Skin epidermis (tissue), 12 donors: ENCODE measurements around the gene CD82.

Source experiments
- H3K27ac ChIP-seq, 21 experiments: fragments of 200-600 bp; sonication (generic) in 11 of 21; one replicate each; pipeline ENCODE4 v1.5.0; 2020; ENCODE audit warnings: mild to moderate bottlenecking in 3 of 21, inconsistent platforms in 2 of 21, moderate library complexity in 2 of 21
- H3K4me3 ChIP-seq, 7 experiments: fragments of 200-600 bp; sonication (generic) in 2 of 7; one replicate each; pipeline ENCODE4 v1.5.0; 2020; ENCODE audit warnings: inconsistent platforms in 2 of 7, mild to moderate bottlenecking in 2 of 7, moderate library complexity in 1 of 7

CD82 gene

DNA sequence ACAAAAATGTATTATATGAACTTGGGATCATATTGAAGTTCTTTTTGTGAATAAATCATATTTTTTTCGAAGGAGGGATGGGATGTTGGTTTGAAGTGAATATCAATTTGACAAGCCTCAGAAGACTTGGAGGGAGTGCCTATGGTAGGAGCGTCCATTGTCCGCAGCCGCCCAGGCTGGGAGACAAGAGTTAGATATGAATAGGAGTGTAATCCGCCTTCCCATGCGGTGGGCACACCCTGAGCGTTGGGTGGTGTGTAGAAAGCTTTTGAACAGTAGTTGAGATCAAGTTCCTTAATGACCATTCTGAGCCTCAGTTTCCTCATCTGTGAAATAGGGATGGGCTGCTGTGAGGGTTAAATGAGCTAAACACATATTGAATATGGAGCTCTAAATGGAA, 7.0 kb downstream of the CD82 start:
- Histone ChIP-seq H3K4me3 (no peak overlapping the region), H3K27ac (peak overlapping the region in 9 of 21 experiments; percentile 1 to 86 (median 64))

DNA sequence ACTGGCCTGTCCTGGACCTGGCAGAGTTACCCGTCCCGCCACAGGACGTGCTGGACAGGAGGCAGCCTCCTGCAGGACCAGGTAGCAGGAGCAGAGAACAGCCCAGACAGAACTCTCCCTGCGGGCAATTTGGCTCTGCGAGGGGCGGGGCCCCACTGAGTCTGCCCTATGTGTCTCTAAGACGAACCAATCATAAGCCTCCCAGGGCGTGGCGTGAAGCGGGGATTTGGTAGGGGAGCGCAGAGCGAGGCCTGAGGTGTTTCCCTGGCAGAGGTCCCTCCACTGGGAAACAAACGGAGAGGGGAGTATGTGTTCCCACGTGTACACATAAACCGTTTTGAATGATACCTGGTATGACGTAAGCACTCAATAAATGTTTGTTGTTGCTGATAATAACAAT, 7.4 kb downstream of the CD82 start:
- H3K4me3 ChIP-seq = no peak overlapping the region
- H3K27ac ChIP-seq = peak overlapping the region in 11 of 21 experiments; percentile 12 to 86 (median 64)

DNA sequence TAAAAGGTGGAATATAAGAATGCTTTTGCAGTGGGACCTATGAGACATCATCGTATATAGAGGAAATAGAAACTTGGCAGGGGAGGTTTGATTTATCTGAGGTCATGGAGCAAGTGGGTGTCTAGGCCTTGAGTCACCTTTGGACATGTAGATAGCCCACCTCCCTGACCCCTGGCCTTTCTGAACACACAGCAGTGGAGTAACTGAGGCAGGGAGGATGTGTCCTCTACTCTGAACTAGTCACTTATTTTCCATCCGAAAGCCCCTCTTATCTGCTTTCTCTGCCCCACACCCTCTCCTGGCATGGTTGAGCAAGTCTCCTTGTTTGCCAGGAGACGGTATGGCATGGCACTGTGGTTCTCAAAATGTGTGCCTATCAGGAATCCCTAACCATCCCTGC, 7.9 kb downstream of the CD82 start:
- Histone ChIP-seq H3K27ac (peak overlapping the region in 18 of 21 experiments; percentile 12 to 86 (median 69)), H3K4me3 (no peak overlapping the region)

DNA sequence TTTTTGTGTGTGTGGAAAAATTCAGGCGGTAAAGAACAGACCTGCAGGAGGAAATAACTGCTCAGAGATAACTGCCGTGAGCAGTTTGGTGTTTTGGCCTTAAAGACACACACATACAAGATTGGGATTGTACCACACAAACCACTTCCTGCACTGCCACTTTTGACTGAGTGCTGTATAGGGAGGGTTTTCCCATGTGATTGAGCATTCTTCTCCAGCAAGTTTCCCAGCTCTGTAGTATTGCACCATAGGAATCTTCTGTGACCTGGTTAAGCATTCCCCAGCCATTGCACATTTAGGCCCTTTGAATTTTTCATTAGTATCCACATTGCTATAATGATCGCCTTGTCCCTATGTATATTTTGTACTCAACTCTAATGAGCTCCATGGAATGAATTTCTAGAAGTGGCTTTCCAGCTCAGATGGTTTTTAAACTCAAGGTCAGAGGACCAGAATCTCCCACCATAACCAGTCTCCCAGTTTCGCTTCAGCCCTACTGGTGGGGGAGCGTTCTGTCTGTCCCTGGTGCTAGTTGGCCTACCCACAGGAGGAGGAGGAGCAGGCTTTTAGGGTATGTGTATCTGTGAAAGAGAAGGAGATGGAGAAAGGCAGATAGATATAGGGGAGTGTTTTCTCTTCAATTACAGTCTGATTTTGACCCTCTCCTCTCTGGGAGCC, 9.3 kb downstream of the CD82 start:
- H3K4me3 ChIP-seq = no peak overlapping the region
- H3K27ac ChIP-seq = peak overlapping the region in 20 of 21 experiments; percentile 21 to 86 (median 70)

DNA sequence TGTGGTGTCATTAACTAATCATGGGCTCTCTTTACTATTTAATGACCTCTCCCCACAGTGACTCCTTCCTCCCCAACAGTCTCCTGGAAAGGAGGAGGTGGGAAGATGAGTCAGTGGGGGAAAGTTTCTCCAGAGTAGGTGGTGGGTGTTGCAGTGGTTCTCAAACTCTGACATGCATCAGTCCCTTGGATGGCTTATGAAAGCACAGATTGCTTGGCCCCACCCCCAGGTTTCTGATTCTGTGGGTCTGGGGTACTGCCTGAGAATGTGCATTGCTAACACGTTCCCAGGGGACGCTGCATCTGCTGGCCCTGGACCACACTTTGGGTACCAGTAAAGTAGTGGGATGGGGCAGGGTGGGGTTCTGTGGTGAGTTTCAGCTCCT, 9.8 kb downstream of the CD82 start:
- no peak overlapping the region for H3K4me3 ChIP-seq
- H3K27ac ChIP-seq = peak overlapping the region in 20 of 21 experiments; percentile 21 to 86 (median 70)

DNA sequence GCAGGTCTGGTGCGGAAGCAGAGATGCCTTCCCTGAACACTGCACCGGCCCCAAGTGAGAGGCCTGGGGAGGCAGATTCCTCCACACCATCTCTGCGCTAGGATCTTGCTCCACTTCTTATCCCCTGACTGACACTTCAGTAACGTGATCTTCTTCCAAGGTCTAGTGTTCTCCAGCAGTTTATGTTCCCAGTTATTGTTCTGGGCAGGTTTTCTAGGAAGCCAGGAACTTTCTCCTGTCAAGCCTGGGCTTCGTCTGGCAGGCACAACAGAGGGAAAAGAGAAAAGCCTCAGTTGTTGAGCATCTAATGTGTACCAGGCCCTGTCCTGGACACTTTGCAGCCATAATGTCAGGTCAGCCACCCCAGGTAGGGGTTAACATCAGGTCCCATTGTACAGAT, 10.5 kb downstream of the CD82 start:
- Histone ChIP-seq H3K4me3 (no peak overlapping the region), H3K27ac (peak overlapping the region in 15 of 21 experiments; percentile 14 to 85 (median 72))

DNA sequence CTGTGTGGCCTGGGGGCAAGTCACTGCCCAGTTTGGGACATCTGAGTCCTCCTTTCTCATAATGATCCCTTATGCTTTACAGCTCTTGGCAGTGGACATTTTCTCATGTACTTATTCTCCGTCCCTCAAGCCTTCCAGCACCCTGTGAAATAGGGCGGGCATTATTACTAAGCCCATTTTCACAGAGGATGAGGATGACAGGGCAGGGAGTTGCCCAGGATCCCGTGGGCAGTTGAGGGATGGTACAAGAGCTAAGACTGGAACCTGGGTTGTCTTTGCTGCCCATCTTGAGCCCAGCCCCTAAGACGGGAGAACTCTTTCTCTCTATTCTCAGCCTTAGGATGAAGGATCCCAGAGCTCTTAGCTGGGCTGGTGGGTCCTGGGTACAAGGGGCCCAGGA, 11.2 kb downstream of the CD82 start:
- no peak overlapping the region for H3K4me3 ChIP-seq
- H3K27ac ChIP-seq = peak overlapping the region in 18 of 21 experiments; percentile 0 to 76 (median 64)

DNA sequence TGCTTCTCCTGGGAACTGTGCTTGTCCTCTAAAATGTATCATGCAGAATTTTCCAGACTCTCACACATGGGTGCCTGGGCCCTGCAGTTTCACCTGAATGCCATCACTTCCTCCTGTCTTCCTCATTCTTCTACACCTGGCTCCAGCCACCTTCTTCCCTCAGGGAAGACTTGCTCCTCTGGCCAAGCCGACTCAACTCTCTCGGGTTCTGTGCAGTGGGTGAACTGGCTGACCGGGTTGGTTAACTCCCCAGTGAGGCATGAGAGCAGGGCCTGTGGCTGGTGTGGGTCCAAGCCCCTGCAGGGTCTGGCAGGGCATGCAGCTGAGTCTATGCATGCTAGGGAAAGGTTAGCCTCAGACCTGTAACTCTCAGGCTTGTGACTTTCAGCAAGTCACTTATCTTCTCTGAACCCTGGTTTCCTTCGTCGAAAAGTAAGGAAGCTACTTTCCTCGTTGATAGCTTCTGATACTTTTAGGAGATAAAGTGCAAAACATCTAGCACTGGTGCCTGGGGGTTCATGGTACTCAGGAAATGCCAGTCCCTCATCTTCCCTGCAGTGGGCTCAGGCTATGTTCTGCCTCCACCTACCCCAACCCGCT, 11.9 kb downstream of the CD82 start:
- Histone ChIP-seq H3K4me3 (no peak overlapping the region), H3K27ac (peak overlapping the region in 17 of 21 experiments; percentile 0 to 76 (median 67))

DNA sequence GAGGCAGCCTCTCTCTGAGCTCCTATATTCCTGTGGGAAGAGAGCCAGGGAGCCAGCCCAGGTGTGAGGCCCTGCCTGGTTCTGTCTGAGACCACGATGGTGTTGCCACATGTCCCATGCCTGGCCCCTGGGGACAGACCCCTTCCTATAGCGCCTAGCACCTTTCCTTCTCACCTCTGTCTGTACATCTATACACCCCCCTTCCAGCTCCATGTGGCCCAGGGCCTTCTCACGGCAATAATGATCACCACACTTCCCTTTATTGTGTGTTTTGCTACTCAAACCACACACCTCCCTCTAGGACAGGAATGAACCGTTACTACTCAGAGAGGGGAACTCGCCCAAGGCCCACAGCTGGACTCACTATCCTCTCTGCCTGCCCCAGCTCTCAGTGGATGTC, 12.8 kb downstream of the CD82 start:
- no peak overlapping the region for H3K4me3 ChIP-seq
- peak overlapping the region in 14 of 21 experiments; percentile 29 to 76 (median 67) for H3K27ac ChIP-seq

DNA sequence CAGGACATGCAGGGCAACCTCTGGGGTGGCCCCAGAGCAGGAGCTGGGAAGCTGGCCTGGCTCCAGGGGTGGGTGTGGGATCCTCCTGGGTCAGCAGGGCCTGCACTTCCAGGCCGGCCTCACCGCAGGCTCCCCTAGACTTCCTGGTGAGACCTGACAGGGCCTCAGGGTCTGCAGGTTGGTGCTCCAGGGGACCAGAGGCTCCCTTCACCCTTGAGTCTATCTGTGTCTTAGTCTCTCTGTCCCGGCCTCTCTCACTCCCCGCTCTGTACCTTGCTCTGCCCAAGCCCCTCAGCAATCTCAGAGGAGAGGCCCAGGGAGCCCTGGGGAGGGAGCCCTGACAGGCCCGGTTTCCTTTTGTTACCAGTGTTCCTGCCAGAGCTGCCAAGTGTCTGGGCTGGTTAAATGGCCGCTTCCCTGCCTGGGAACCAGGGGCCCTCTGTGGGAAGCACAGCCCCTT, 13.9 kb downstream of the CD82 start:
- peak overlapping the region in 12 of 21 experiments; percentile 4 to 76 (median 52) for H3K27ac ChIP-seq
- no peak overlapping the region for H3K4me3 ChIP-seq

DNA sequence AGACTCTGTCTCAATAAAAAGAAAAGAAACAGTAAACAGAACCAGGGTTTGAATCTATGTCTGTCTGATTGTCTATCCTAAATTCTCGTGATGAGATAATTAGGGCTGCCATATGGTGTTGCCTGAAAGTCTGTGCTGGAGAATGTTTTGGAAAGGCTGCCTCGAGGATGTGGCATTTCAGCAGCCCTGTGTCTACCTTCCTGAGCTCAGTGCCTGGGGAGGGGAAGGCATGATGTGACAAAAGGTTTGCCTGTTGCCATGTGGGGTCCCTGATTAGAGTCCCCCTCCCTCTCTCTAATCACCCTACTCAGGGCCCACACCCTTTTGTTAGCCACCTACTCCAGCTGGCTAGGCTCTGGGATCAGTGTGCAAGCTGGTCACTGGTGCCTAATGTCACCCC, 15.2 kb downstream of the CD82 start:
- Histone ChIP-seq H3K27ac (peak overlapping the region in 1 of 21 experiments; percentile 31), H3K4me3 (no peak overlapping the region)

DNA sequence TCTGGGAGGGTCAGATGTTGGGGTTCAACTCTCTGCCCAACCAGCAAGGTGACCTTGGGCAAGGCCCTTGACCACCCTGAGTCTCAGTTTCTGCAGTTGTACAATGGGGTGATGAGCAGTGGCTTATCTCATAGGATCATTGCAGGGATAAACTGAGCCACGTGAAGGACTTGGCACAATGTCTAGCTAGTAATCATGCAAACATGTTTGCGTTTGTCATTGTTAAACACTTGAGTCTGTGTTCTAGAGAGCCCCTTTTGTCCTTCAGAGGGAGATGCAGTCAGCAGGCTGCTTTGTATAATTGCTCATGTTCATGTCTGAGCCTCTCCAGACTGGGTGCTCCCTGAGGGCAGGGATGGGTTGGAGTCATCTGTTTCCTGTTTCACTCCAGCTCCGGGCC, 15.8 kb downstream of the CD82 start:
- Histone ChIP-seq H3K27ac (peak overlapping the region in 1 of 21 experiments; percentile 31), H3K4me3 (no peak overlapping the region)

DNA sequence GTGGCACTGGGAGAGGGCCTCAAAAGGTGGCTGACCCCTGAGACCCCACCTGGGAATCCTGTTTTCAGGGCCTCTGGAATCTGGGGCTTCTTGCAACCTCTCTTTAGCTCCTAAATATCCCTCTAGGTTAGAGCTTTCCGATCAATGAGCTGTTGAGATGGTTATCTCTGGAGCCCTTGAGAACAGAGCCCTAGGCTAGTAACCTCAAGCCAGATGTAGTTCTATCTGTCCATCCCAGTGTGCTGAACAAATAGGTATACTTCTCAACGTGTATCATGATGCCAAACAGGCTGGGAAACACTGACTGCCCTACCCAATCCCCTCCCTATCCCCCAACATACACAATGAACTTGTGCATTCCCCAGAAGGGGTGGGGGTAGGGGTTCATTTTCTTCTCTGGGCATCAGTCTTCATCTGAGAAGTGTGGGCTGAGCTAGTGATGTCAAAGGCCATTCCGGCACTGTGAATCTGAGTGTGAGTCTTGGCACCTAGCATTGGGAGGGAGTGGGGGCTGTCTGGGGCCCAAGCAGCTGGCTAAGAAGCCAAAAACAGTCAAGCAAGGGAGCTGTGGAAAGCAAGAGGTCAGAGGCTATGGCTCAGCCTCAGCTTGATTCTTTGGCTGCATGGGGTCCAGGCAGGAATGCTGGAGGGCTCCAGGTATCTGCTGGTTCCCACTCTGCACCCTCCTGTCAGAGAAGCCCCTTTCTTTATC, 17.3 kb downstream of the CD82 start:
- no peak overlapping the region for H3K27ac ChIP-seq

DNA sequence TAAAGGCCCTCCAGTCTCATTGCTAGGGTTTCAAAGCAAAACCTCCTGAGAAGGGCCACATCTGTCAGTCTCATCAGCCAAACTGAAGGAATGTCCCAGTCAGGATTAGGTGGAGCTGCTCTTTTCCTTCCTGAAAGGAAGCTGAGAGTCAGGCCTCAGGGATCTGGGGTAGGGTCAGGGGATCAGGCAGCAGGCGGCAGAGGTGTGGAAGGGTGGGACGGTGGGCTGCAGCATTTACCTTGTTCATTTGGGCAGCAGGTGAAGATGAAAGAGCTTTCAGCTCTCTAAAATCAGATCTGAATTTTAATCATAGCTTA, 17.8 kb downstream of the CD82 start:
- no peak overlapping the region for H3K4me3 ChIP-seq
- no peak overlapping the region for H3K27ac ChIP-seq

More for the DNA sequence above, 17.3 kb downstream of the CD82 start:
- no peak overlapping the region for H3K4me3 ChIP-seq

DNA sequence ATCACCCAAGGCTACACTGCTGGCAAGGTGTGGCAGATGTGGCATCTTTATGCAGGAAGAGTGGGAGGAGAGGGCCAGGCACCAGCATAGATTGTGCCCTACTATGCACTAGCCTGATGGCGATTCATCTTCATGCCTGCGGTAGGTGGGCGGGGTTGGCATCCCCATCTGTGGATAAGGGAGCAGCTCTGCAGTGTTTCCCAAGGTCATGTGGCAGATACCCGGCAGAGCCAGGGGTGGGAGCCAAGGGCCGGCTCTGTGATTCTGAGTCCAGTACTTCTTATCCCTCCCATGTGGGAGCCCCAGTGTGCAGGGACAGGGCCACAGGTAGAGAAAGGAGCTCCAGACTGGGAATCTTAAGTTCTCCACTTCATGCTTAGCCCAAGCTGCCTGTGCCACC, 20.0 kb downstream of the CD82 start:
- Histone ChIP-seq H3K27ac (no peak overlapping the region), H3K4me3 (no peak overlapping the region)

DNA sequence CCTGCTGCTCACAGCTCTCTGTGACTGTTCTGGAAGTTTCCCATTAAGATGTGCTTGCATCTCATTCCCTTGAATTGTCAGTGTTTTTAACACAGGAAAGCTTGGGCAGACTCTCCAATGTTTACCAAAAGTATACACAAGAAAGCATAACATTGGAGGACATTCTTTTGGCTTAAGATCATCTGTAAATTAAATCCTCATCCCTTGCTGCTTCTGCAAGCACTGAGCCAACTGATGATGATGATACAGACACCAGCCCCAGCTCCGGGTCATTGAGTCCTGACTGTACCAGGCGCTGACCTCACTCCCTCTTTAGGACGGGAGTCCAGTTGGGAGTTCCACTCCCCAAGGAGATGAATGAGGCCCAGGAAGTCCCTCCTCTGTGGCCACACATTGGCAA, 23.8 kb downstream of the CD82 start:
- H3K27ac ChIP-seq = no peak overlapping the region
- H3K4me3 ChIP-seq = no peak overlapping the region

DNA sequence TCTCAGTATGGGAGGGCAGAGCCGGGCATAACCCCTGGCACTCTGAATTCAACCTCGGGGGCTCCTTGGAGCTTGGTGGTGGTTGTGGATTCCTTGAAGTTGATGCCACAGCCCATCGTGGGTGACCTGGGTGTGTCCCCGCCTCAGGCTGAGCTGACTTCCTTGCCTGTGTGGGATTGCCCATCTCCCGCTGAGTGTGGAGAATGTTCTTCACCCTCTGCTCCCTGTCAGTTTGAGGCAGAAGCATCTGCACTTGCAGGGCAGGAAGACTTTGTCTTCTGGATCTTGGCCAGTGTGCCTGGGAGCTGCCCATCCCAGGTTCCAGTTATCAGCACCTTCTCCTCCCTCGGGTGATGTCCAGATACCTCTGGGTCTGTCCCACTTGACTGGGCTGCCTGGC, 25.3 kb downstream of the CD82 start:
- Histone ChIP-seq H3K27ac (peak overlapping the region in 9 of 21 experiments; percentile 11 to 86 (median 62)), H3K4me3 (no peak overlapping the region)

DNA sequence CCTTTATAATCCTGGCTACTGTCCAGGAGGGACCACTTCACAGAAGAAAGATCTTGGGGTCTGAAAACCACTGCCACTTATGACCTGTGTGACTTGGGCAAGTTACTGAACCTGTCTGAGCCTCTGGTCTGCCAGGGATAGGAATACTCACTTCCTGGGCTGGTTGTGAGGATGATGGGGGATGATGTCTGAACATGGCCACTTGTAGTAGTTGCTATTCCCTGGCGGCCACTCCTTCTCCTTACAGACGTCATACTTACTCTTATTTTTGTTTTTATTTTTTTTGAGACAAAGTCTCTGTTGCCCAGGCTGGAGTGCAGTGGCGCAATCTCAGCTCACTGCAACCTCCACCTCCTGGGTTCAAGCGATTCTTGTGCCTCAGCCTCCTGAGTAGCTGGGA, 26.1 kb downstream of the CD82 start:
- Histone ChIP-seq H3K4me3 (no peak overlapping the region), H3K27ac (peak overlapping the region in 14 of 21 experiments; percentile 27 to 86 (median 62))

DNA sequence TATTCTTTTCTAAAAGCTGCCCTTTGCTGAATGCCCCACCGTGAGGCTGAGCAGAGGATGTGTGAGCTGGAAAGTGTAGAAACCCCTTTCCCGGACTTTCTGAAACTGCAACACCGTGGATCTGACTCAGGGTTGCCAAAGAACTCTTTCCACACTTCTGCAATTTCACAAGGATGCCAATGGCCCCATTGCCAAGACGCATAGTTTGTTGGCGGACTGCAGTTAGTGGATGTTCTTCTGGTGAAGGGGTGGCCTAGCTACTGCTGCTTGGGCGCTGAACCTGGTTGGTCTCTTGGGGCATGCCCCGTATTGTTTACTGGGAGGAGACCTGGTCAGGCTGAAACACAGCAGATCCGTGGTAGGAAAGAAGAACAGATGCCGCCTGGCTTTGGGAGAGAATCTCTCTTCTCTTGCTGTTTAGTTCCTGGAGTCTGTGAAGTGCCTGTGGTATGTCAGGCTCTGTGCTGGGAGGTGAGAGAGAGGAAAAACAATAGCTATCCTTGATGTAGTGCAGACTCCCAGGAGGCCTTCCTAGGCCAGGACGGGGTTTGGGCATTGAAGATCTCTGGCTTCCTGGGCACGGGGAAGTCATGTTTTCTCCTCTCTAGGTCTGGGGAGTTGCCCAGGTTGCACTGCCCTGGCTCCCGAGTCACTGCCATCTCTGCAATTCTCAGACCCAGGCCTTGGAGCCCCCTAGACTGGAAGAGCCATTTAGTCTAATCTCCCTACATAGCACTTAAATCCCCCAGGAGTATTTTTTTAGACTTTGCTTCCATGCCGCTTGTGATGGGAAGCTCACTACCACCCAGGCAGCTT, 26.9 kb downstream of the CD82 start:
- H3K27ac ChIP-seq = peak overlapping the region in 15 of 21 experiments; percentile 13 to 86 (median 63)
- no peak overlapping the region for H3K4me3 ChIP-seq

DNA sequence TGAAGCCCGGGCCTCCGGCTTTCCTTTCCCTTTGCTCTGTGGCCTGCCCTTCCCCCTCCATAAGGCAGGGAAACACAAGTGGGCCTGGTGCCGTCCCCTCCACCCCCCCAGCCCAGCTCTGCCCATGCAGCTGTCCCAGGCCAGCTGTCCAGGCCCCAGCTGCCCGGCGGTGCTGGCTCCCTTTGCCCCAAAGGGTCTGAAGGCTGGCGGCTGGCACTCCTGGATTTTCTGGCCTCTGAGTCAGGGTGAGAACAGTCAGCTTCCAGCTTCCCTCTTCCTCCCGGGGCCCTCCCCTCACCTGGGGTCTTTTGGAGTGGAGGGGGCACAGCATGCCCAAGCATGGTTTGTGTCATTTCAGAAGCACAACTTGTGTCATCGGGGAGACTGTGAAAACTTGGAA, 27.8 kb downstream of the CD82 start:
- Histone ChIP-seq H3K27ac (peak overlapping the region in 12 of 21 experiments; percentile 2 to 86 (median 64)), H3K4me3 (no peak overlapping the region)
